GM19397 (cell line): ENCODE results near the gene SRL.
A peak's percentile ranks its signal among the peaks of the same experiment; 100 is the strongest.
"Not testable (repeated sequence)": the region's sequence is repeated elsewhere in the genome, so short reads cannot be mapped to it uniquely, and the experiment has no call there.

ENCODE experiments used
- ATAC-seq: cut with Tn5 transposase; IDR thresholded peaks from one replicate; pipeline ENCODE4 v1.9.1; 2021; ENCODE audit warnings: mild to moderate bottlenecking, moderate library complexity; ENCODE audit not compliant: unreplicated experiment

SRL gene

GRCh38 chr16:4261557-4262172 lies 19.8 kb upstream of the SRL start:
- ATAC-seq, result no peak

- no peak for ATAC-seq
Observed at GRCh38 chr16:4260360-4260759, 18.5 kb upstream of the SRL start.

- ATAC-seq, result no peak
Observed at GRCh38 chr16:4257646-4258556, 16.0 kb upstream of the SRL start.

- peak; percentile 89 for ATAC-seq
Observed at GRCh38 chr16:4253394-4254150, 11.7 kb upstream of the SRL start.

DNA sequence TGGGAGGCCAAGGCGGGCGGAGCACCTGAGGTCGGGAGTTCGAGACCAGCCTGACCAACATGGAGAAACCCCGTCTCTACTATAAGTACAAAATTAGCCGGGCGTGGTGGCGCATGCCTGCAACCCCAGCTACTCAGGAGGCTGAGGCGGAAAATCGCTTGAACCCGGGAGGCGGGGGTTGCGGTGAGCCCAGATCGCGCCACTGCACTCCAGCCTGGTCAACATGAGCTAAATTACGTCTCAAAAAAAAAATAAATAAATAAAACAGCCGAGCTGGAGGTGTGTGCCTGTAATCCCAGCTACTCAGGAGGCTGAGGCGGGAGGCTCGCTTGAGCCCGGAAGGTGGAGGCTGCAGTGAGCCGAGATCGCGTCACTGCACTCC lies 11.1 kb upstream of the SRL start:
- ATAC-seq, result not testable (repeated sequence)

DNA sequence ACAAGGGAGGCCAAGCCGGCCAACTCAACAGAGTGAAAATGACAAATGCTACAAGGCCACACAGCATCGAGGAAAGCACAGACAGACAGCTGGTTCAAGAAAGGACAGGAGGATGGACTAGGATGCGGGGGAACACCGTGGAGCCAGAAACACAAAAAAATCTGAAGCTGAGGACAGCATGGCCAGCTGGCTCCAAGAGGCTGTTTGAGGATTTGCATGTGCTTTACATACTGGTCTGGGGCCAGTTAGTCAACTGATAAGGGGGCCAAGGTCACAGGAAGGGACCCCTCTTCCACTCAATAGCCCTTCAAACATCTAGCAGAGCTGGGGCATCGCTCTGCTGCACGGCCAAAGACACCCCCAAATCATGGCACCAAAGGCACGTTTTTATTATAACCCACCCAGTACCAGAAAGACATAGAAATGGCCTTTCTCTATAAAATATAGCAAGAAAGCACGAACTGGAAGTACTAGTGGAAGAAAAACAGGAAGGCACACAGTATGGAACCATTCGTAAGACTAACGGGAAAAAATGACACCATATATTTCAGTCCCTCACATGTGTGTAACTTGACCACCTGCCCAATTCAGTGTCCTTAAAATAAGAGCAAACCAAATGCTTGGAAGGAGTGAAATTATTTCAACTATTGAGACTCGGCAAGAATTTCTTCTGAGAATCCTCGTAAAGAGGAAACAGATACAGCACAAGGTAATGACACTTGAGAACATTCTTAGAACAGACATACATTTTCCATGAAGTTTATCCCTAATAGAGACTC lies 7.8 kb upstream of the SRL start:
- ATAC-seq, result no peak

GRCh38 chr16:4247460-4247784 lies 5.5 kb upstream of the SRL start:
- no peak for ATAC-seq

GRCh38 chr16:4246777-4247459 lies 5.0 kb upstream of the SRL start:
- no peak for ATAC-seq

GRCh38 chr16:4245077-4245791 lies 3.4 kb upstream of the SRL start:
- no peak for ATAC-seq

DNA sequence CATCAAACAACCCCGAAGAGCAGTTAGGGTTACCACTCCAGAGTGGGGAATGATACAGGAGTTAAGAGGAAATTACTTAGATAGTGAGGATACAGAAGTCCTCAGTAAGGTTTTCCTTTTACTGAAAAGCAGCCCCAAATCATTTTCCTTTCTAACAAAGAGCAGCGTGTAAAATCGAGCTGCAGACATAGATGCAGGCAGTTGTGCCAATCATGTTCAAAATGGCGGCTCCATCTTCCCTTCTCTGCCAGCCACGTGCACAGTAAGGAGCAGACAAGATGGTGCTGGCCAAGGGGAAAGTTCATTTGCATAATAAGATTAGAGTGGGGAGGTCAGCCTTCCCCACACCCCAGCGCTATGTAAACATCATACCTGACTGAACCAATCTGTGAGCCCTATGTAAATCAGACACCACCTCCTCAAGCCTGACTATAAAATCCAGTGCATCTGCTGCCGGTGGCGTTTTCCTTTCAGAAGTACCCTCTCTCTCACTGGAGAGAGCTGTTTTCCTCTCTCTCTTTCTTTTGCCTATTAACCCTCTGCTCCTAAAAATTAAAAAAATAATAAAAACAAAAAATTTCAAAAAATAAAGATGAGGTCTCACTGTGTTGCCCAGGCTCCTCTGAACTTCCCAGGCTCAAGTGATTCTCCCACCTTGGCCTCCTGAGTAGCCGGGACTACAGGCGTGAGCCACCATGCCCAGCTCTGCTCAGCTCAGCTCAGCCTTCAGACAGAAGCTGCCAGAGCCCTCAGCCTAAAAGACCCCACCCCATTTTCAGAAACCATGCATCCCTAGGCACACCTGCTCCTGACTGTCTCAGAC lies 2.6 kb upstream of the SRL start:
- no peak for ATAC-seq

DNA sequence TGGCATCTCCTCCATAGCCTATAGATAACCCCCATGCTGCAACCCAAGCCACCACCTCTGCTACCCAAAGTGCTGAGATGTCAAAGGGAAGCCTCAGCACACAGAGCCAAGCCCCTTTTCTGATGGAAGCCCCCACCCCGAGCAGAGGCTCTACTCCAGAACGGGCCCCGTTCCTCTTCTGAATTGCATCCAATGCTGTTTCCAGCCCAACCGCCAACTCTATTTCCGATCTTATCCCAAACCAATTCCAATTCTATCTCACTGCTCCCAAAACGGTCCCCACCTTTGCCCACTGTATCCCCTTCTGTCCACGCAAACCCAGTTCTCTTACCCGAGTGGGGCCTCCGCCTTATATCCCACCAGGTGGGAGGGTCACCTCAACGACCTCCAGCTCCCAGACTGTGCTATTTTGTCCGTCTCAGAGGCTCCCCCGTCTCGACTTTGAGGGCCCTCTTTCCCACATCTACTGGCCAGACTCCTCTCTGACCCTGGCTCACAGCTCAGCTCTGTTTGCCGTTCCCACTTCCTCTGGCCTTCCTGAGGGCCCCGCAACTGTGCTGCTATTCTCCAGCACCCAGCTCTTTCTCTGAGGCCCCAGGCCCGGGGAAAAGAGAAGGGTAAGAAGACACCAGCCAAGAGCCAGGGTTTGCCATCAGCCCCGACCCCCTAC lies 487 bp downstream of the SRL start:
- no peak for ATAC-seq

GRCh38 chr16:4240624-4241023 lies 1.3 kb downstream of the SRL start:
- no peak for ATAC-seq

- no peak for ATAC-seq
Observed at GRCh38 chr16:4239682-4240175, 2.2 kb downstream of the SRL start.

GRCh38 chr16:4239020-4239419 lies 2.9 kb downstream of the SRL start:
- ATAC-seq, result no peak

DNA sequence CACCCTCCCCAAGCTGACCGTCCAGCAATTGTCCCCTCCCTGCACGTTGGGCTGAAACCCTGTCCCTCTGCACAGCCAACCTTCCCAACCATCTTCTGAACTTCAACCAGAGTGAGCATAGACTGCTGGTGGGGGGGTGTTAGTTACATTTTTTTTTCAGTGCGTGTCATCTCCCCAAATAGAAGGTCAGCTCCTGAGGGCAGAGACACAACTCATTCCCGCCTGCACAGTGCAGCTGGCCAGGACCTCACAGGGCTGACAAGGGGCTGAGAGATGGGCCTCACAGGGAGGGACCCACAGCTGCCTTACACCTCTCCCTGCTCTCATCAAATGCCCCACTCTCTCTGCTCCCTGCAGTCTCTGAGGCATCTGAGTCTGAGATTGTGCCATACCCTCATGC lies 8.4 kb downstream of the SRL start:
- no peak for ATAC-seq

GRCh38 chr16:4232541-4233386 lies 9.1 kb downstream of the SRL start:
- ATAC-seq, result no peak

- ATAC-seq, result no peak
Observed at GRCh38 chr16:4231886-4232285, 10.0 kb downstream of the SRL start.
